Measurements from ENCODE around the gene SORCS1.

The SORCS1 gene

DNA sequence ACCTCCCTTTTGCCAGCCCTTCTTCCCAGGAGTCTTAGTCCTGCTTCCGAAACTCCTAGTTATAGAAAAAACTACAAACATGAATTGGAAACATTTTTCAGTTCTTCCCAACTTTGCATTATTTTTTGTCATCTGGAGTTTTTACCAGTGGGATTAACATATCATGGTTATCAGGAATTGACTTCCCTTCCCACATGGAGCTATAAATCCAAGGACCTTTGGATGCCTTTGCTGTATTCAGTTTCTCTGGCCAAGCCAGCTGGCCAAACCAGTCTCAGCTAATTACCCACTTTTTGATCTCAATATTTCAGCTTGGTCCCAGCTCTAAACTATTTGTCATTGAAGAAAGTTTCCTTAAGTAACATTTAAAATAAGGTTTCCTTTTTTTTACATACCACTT lies 570.6 kb downstream of the SORCS1 start:
- H3K9me3 Mint-ChIP-seq: no peaks in the 10 kb centered on the region
- H3K27ac Mint-ChIP-seq: no peak overlapping the region
- no peak overlapping the region for H3K4me3 Mint-ChIP-seq
- no peaks in the 10 kb centered on the region for H3K36me3 Mint-ChIP-seq (ENCODE audit: low read depth)
- TF ChIP-seq CTCF (IDR thresholded peaks at IDR 0.05): no peak
- DNase-seq: no peak
- H3K27me3 Mint-ChIP-seq (ENCODE audit: low read depth, poor library complexity): no peaks in the 10 kb centered on the region
- no peaks in the 10 kb centered on the region for H3K4me1 Mint-ChIP-seq

DNA sequence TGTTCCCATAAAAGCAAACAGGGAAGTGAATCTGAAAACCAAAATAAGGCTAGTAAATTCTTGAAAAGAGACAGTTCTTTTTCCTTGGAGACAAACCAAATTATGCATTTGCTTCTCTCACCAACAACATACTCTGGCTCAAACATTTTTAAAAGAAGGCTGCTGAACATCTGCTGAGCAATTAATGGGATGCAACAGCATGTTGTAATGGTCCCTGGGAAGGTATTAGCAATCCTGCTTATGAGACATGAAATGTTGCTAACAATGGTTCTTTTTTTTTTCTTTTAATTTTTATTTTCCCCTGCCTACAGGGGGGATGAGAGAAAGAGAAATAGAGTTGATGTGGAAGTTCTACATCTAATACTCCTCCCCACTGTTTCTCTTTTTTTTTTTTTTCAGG lies 572.1 kb downstream of the SORCS1 start:
- Mint-ChIP-seq H3K9me3 (no peaks in the 10 kb centered on the region), H3K27me3 (ENCODE audit: low read depth, poor library complexity) (no peaks in the 10 kb centered on the region), H3K27ac (no peak overlapping the region), H3K36me3 (ENCODE audit: low read depth) (no peaks in the 10 kb centered on the region), H3K4me1 (no peaks in the 10 kb centered on the region), H3K4me3 (no peak overlapping the region)
- no peak for DNase-seq
- TF ChIP-seq CTCF (IDR thresholded peaks at IDR 0.05): no peak

GRCh38 chr10:106582291-106582690 lies 582.2 kb downstream of the SORCS1 start:
- TF ChIP-seq CTCF (IDR thresholded peaks at IDR 0.05): no peak
- H3K9me3 Mint-ChIP-seq: peaks cover 14% of the 10 kb centered on the region
- no peak for DNase-seq
- no peaks in the 10 kb centered on the region for H3K36me3 Mint-ChIP-seq (ENCODE audit: low read depth)
- H3K27ac Mint-ChIP-seq: no peak overlapping the region
- H3K4me1 Mint-ChIP-seq: peaks cover 14% of the 10 kb centered on the region
- H3K4me3 Mint-ChIP-seq: no peak overlapping the region
- no peaks in the 10 kb centered on the region for H3K27me3 Mint-ChIP-seq (ENCODE audit: low read depth, poor library complexity)

GRCh38 chr10:106577756-106578155 lies 586.8 kb downstream of the SORCS1 start:
- no peak for TF ChIP-seq CTCF (IDR thresholded peaks at IDR 0.05)
- H3K27ac Mint-ChIP-seq: no peak overlapping the region
- no peaks in the 10 kb centered on the region for H3K36me3 Mint-ChIP-seq (ENCODE audit: low read depth)
- no peak overlapping the region for H3K4me3 Mint-ChIP-seq
- peaks cover 7% of the 10 kb centered on the region for H3K27me3 Mint-ChIP-seq (ENCODE audit: low read depth, poor library complexity)
- no peak for DNase-seq
- no peaks in the 10 kb centered on the region for H3K9me3 Mint-ChIP-seq
- peaks cover 30% of the 10 kb centered on the region for H3K4me1 Mint-ChIP-seq

DNA sequence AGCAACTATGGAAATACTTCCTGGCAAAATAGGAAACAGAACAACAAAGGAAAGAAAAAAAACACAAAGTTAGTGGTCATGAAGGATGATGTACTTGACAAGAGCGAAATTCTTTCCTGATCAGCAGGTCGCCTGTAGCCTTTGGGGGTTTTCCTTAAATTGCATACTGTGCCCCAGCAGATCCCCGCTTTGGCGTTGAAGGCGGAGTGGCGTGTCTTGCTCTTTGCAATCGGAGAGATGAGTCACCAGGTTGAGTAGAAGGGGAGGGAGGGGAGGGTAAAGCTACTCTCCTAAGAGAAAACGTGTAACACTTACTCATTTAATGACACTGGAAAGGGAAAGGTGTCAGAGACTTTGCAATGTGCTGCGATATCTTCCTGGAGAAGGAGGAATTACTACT lies 587.2 kb downstream of the SORCS1 start:
- no peak for DNase-seq
- H3K4me1 Mint-ChIP-seq: peaks cover 33% of the 10 kb centered on the region
- no peaks in the 10 kb centered on the region for H3K9me3 Mint-ChIP-seq
- peaks cover 7% of the 10 kb centered on the region for H3K27me3 Mint-ChIP-seq (ENCODE audit: low read depth, poor library complexity)
- H3K4me3 Mint-ChIP-seq: no peak overlapping the region
- H3K27ac Mint-ChIP-seq: no peak overlapping the region
- no peak for TF ChIP-seq CTCF (IDR thresholded peaks at IDR 0.05)
- no peaks in the 10 kb centered on the region for H3K36me3 Mint-ChIP-seq (ENCODE audit: low read depth)

DNA sequence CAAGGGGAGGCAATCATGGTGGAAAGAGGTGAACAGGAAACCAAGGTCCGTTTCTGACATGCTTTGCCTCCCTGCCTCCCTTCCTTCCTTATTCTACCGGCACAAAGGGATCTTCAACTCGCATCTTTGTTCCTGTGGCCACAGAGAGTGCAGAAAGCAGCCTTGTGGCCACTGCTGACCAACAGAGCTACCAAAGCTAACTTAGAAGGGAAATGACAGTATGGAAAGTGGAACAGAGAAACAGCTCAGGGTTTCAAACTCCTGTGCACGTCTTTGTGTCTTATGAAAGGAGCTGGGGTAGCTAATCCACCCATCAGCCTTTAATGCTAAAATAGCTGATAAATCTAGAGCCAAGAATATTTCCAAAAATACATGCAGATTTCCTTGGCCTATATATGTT lies 588.0 kb downstream of the SORCS1 start:
- H3K9me3 Mint-ChIP-seq: no peaks in the 10 kb centered on the region
- no peak overlapping the region for H3K27ac Mint-ChIP-seq
- H3K36me3 Mint-ChIP-seq (ENCODE audit: low read depth): no peaks in the 10 kb centered on the region
- TF ChIP-seq CTCF (IDR thresholded peaks at IDR 0.05): no peak
- DNase-seq: no peak
- H3K4me1 Mint-ChIP-seq: peaks cover 33% of the 10 kb centered on the region
- no peak overlapping the region for H3K4me3 Mint-ChIP-seq
- H3K27me3 Mint-ChIP-seq (ENCODE audit: low read depth, poor library complexity): peaks cover 7% of the 10 kb centered on the region
